Measurements from ENCODE around the gene SPATA9. TPM values are rescaled to one million over a fixed set of nuclear protein-coding genes. Genes with fewer than 3 reads are reported as not detected.
A peak's percentile ranks its signal among the peaks of the same experiment; 100 is the strongest.
"Not testable (repeated sequence)": the region's sequence is repeated elsewhere in the genome, so short reads cannot be mapped to it uniquely, and the experiment has no call there.

Gene SPATA9
- polyA plus RNA-seq, 1 experiment = 2.4 TPM

- POLR2A ChIA-PET = interaction anchor here (2.1 kb wide), 1 partner anchor 83 kb away, joined by 33 read pairs; the partner anchor contains the start of gene RHOBTB3
- DNase-seq (ENCODE audit: low read depth, low spot score) = no peak
Observed at GRCh38 chr5:95647886-95648860, 34.6 kb downstream of the SPATA9 start.

GRCh38 chr5:95646569-95647431 is 36.0 kb downstream of the SPATA9 start, which contains the start of gene RFESD:
RFESD (plus strand) TSS chr5:95646777; CDS start chr5:95652272, 5,495 bp downstream.
- Histone ChIP-seq H3K4me3 (ENCODE audit: low read depth, low read length) (peak within 1 kb of the TSS; percentile 61), H3K9me3 (ENCODE audit: control insufficient read depth, insufficient read depth, low read length) (no peaks in the 10 kb centered on the region), H3K27me3 (ENCODE audit: control insufficient read depth, insufficient read depth, low read length) (no peaks in the 10 kb centered on the region), H3K27ac (ENCODE audit: low read depth, low read length) (peak within 1 kb of the TSS; percentile 82)
- CTCF ChIA-PET = interaction anchor here (0.8 to 4.4 kb wide), 12 partner anchors 9 to 690 kb away, joined by 3 to 35 read pairs (median 3); partner anchors contain the start of gene RHOBTB3
- TF ChIP-seq CTCF (IDR thresholded peaks at IDR 0.05; ENCODE audit: low read depth, low read length) = 0 out of 2 replicates have a peak, but pooled peaks have one; percentile 18
- DNase-seq (ENCODE audit: low read depth, low spot score) = peak; percentile 82
- POLR2A ChIA-PET = interaction anchor here (0.5 to 2.1 kb wide), 21 partner anchors 11 to 580 kb away, joined by 3 to 33 read pairs (median 4); partner anchors contain the start of genes ARSK, GLRX, RHOBTB3 and SKIC3

More at GRCh38 chr5:95647886-95648860, 34.6 kb downstream of the SPATA9 start:
- CTCF ChIA-PET = interaction anchor here (1.5 to 4.4 kb wide), 2 partner anchors 16 to 199 kb away, joined by 6 to 35 read pairs; no protein-coding TSS in a partner anchor
- no peak for TF ChIP-seq CTCF (IDR thresholded peaks at IDR 0.05; ENCODE audit: low read depth, low read length)
- H3K9me3 ChIP-seq (ENCODE audit: control insufficient read depth, insufficient read depth, low read length) = no peaks in the 10 kb centered on the region
- no peaks in the 10 kb centered on the region for H3K27me3 ChIP-seq (ENCODE audit: control insufficient read depth, insufficient read depth, low read length)
- H3K4me3 ChIP-seq (ENCODE audit: low read depth, low read length) = no peak overlapping the region
- H3K27ac ChIP-seq (ENCODE audit: low read depth, low read length) = no peak overlapping the region

GRCh38 chr5:95646226-95646568 is 36.6 kb downstream of the SPATA9 start:
- DNase-seq (ENCODE audit: low read depth, low spot score); H3K27me3 ChIP-seq (ENCODE audit: control insufficient read depth, insufficient read depth, low read length); H3K27ac ChIP-seq (ENCODE audit: low read depth, low read length); H3K9me3 ChIP-seq (ENCODE audit: control insufficient read depth, insufficient read depth, low read length): not testable (repeated sequence)
- CTCF ChIA-PET = interaction anchor here (0.8 to 4.4 kb wide), 14 partner anchors 9 to 691 kb away, joined by 3 to 35 read pairs (median 4); partner anchors contain the start of gene RHOBTB3
- POLR2A ChIA-PET = interaction anchor here (0.6 to 2.1 kb wide), 16 partner anchors 11 to 581 kb away, joined by 3 to 33 read pairs (median 4); partner anchors contain the start of genes ARSK, GLRX, RHOBTB3 and SKIC3
- H3K4me3 ChIP-seq (ENCODE audit: low read depth, low read length) = peak overlapping the region; percentile 27

- Histone ChIP-seq H3K27ac (ENCODE audit: low read depth, low read length) (no peak overlapping the region), H3K4me3 (ENCODE audit: low read depth, low read length) (no peak overlapping the region), H3K27me3 (ENCODE audit: control insufficient read depth, insufficient read depth, low read length) (no peaks in the 10 kb centered on the region), H3K9me3 (ENCODE audit: control insufficient read depth, insufficient read depth, low read length) (no peaks in the 10 kb centered on the region)
- ChIA-PET CTCF (interaction anchor here (0.7 to 5.0 kb wide), 20 partner anchors 9 to 213 kb away, joined by 3 to 72 read pairs (median 4); no protein-coding TSS in a partner anchor), POLR2A (interaction anchor here (1.1 kb wide), 1 partner anchor 203 kb away, joined by 3 read pairs; no protein-coding TSS in a partner anchor)
- no peak for DNase-seq (ENCODE audit: low read depth, low spot score)
- peak; percentile 84 for TF ChIP-seq CTCF (IDR thresholded peaks at IDR 0.05; ENCODE audit: low read depth, low read length)
Observed at GRCh38 chr5:95644351-95645042, 38.3 kb downstream of the SPATA9 start.

Measured in AG04450 (cell line).